WTC11 (cell line): ENCODE results near the gene TNK2. TPM values are rescaled to one million over a fixed set of nuclear protein-coding genes. Genes with fewer than 3 reads are reported as not detected.

Experiments used
- ATAC-seq: fragments of 200-7000 bp; cut with Tn5 transposase; 2 replicates; pipeline ENCODE4 v1.10.0; 2021; ENCODE audit warnings: mild to moderate bottlenecking, moderate library complexity
- CTCF ChIA-PET: fragments of 300-600 bp; sonication (Branson Sonifier 250); formaldehyde crosslinking; loops from one replicate; lab custom pipeline; 2021; ENCODE audit warnings: antibody characterized with exemption; lab: Charles Lee
- POLR2A ChIA-PET: fragments of 350-600 bp; sonication (Branson Sonifier 250); formaldehyde crosslinking; loops from one replicate; lab custom pipeline; 2021; ENCODE audit warnings: antibody characterized with exemption; lab: Charles Lee
- DNase-seq: peaks from one replicate; pipeline ENCODE4 v3.0.0; 2021; ENCODE audit warnings: low spot score
- H3K27ac Mint-ChIP-seq: 2 replicates; pipeline ENCODE4 v1.8.0; 2021; ENCODE audit warnings: mixed read lengths
- H3K27me3 Mint-ChIP-seq: 2 replicates; pipeline ENCODE4 v1.8.0; 2021; ENCODE audit warnings: low read depth, mild to moderate bottlenecking, moderate library complexity, mixed read lengths
- H3K36me3 Mint-ChIP-seq: 2 replicates; pipeline ENCODE4 v1.8.0; 2021; ENCODE audit warnings: mixed read lengths
- H3K4me1 Mint-ChIP-seq: 2 replicates; pipeline ENCODE4 v1.8.0; 2022; ENCODE audit warnings: mixed read lengths
- H3K4me3 Mint-ChIP-seq: 2 replicates; pipeline ENCODE4 v1.8.0; 2021; ENCODE audit warnings: mild to moderate bottlenecking, moderate library complexity, mixed read lengths
- H3K9me3 Mint-ChIP-seq: 2 replicates; pipeline ENCODE4 v1.8.0; 2021; ENCODE audit warnings: mixed read lengths
- CBFB ChIP-seq: sonication (generic); formaldehyde crosslinking; IDR thresholded peaks from 2 replicates; pipeline ENCODE4 v1.8.1; 2022; ENCODE audit warnings: mild to moderate bottlenecking, low read depth, missing genetic modification reagents
- CREB1 ChIP-seq: sonication (generic); formaldehyde crosslinking; IDR thresholded peaks from 2 replicates; pipeline ENCODE4 v1.8.0; 2023; ENCODE audit warnings: mild to moderate bottlenecking, missing genetic modification reagents
- EMX1 ChIP-seq: fragments of 250-450 bp; sonication (Bioruptor Pico); IDR thresholded peaks from 2 replicates; pipeline ENCODE4 v1.8.0; 2021; ENCODE audit warnings: mild to moderate bottlenecking
- FOXP1 ChIP-seq: sonication (generic); formaldehyde crosslinking; IDR thresholded peaks from 2 replicates; pipeline ENCODE4 v1.8.0; 2022; ENCODE audit warnings: missing genetic modification reagents, mild to moderate bottlenecking, moderate library complexity, borderline replicate concordance
- GRHL2 ChIP-seq: fragments of 250-450 bp; sonication (Bioruptor Pico); IDR thresholded peaks from 2 replicates; pipeline ENCODE4 v1.8.0; 2022; ENCODE audit warnings: mild to moderate bottlenecking, moderate library complexity; ENCODE audit not compliant: insufficient replicate concordance, severe bottlenecking
- HMGA2 ChIP-seq: fragments of 250-450 bp; sonication (Bioruptor Pico); IDR thresholded peaks from 2 replicates; pipeline ENCODE4 v1.4.0; 2021; ENCODE audit warnings: mild to moderate bottlenecking, moderate library complexity
- KAT7 ChIP-seq: sonication (generic); formaldehyde crosslinking; IDR thresholded peaks from 2 replicates; pipeline ENCODE4 v1.8.1; 2023; ENCODE audit warnings: missing genetic modification reagents, mild to moderate bottlenecking, borderline replicate concordance
- NFATC4 ChIP-seq: fragments of 250-450 bp; sonication (Bioruptor Pico); IDR thresholded peaks from 2 replicates; pipeline ENCODE4 v1.9.0; 2021; ENCODE audit warnings: mild to moderate bottlenecking
- SOX15 ChIP-seq: fragments of 250-450 bp; sonication (Bioruptor Pico); IDR thresholded peaks from 2 replicates; pipeline ENCODE4 v1.9.0; 2021; ENCODE audit warnings: mild to moderate bottlenecking
- SP1 ChIP-seq: sonication (generic); formaldehyde crosslinking; conservative IDR thresholded peaks from 2 replicates; pipeline ENCODE4 v1.8.1; 2022; ENCODE audit warnings: missing genetic modification reagents
- TEAD1 ChIP-seq: sonication (generic); formaldehyde crosslinking; IDR thresholded peaks from 2 replicates; pipeline ENCODE4 v1.8.0; 2022; ENCODE audit warnings: mild to moderate bottlenecking, missing genetic modification reagents
- TEAD4 ChIP-seq: sonication (generic); formaldehyde crosslinking; IDR thresholded peaks from 2 replicates; pipeline ENCODE4 v1.8.0; 2022; ENCODE audit warnings: mild to moderate bottlenecking, missing genetic modification reagents
- TP53 ChIP-seq: sonication (generic); formaldehyde crosslinking; IDR thresholded peaks from 2 replicates; pipeline ENCODE4 v1.8.1; 2023; ENCODE audit warnings: mild to moderate bottlenecking, missing genetic modification reagents
- ZBTB21 ChIP-seq: sonication (generic); formaldehyde crosslinking; IDR thresholded peaks from 2 replicates; pipeline ENCODE4 v1.8.1; 2023; ENCODE audit warnings: mild to moderate bottlenecking, missing genetic modification reagents, borderline replicate concordance
- ZNF121 ChIP-seq: sonication (generic); formaldehyde crosslinking; IDR thresholded peaks from 2 replicates; pipeline ENCODE4 v1.8.0; 2023; ENCODE audit warnings: missing genetic modification reagents
- ZNF219 ChIP-seq: sonication (generic); formaldehyde crosslinking; IDR thresholded peaks from 2 replicates; pipeline ENCODE4 v1.8.0; 2023; ENCODE audit warnings: missing genetic modification reagents, mild to moderate bottlenecking, borderline replicate concordance
- ZNF232 ChIP-seq: sonication (generic); formaldehyde crosslinking; IDR thresholded peaks from 2 replicates; pipeline ENCODE4 v1.8.0; 2022; ENCODE audit warnings: mild to moderate bottlenecking, missing genetic modification reagents
- ZNF317 ChIP-seq: sonication (generic); formaldehyde crosslinking; IDR thresholded peaks from 2 replicates; pipeline ENCODE4 v1.8.1; 2023; ENCODE audit warnings: low read depth, mild to moderate bottlenecking, moderate library complexity, missing genetic modification reagents, borderline replicate concordance
- total RNA-seq: library from RNA; stranded (reverse); gene quantifications from 3 replicates; pipeline ENCODE4 v1.2.3, GENCODE V29; 2021
- TF ChIP-seq, protein P1 (sequence below): fragments of 250-450 bp; sonication (Bioruptor Pico); IDR thresholded peaks from 2 replicates; pipeline ENCODE4 v2.1.2; 2022; ENCODE audit warnings: mild to moderate bottlenecking, moderate library complexity
- TF ChIP-seq, protein P2 (sequence below): sonication (generic); formaldehyde crosslinking; IDR thresholded peaks from 2 replicates; pipeline ENCODE4 v1.8.1; 2023; ENCODE audit warnings: mild to moderate bottlenecking, missing genetic modification reagents, moderate library complexity
- TF ChIP-seq, protein P3 (sequence below): sonication (generic); formaldehyde crosslinking; IDR thresholded peaks from 2 replicates; pipeline ENCODE4 v1.8.0; 2023; ENCODE audit warnings: missing genetic modification reagents
- TF ChIP-seq, protein P4 (sequence below): sonication (generic); formaldehyde crosslinking; IDR thresholded peaks from 2 replicates; pipeline ENCODE4 v1.8.0; 2022; ENCODE audit warnings: mild to moderate bottlenecking, missing genetic modification reagents
- TF ChIP-seq, protein P5 (sequence below): fragments of 250-450 bp; sonication (Bioruptor Pico); conservative IDR thresholded peaks from 2 replicates; pipeline ENCODE4 v1.9.0; 2021; ENCODE audit warnings: mild to moderate bottlenecking

Gene TNK2
- total RNA-seq, 1 experiment from 2014 or later: 58.4 TPM

DNA sequence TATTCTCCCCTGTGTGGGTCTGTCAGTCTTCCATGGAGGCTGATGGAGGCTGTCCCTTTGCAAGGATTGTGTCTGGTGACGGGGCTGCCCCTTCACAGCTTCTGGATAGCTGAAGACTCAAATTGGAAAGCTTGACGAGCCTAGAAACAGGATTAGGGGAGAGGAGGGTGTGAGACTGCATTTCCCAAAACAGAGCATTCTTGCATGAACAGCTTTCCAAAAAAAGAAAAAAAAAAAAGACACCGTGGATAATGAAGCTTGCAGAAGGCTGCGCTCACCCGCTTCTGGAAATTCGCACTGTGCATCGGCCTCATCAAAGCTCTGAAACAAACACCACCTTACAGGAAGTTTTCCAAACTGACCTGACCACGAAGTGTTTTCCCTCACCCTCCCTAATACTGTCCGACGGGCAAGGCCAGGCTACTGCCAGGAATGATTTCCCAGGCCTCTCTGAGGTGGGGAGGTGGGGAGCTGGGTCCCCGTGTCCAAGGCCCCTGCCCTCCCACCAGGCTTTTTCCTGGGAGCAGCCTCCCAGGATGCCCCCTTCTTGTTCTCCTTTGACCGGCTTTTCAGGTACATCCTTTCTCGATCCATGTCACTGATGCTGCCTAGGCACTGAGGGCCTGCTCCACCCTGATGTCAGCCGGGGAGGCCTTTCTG lies 71.7 kb downstream of the TNK2 start (continued):
- no peak for TF ChIP-seq GRHL2 (CRISPR knock-in tag)
- TF ChIP-seq SP1: no peak
- TF ChIP-seq TP53: no peak
- TF ChIP-seq CBFB (CRISPR knock-in tag): no peak
- TF ChIP-seq ZNF317 (CRISPR knock-in tag): no peak
- TF ChIP-seq FOXP1: no peak
- no peak for TF ChIP-seq SOX15 (CRISPR knock-in tag)
- TF ChIP-seq KAT7 (CRISPR knock-in tag): no peak

DNA sequence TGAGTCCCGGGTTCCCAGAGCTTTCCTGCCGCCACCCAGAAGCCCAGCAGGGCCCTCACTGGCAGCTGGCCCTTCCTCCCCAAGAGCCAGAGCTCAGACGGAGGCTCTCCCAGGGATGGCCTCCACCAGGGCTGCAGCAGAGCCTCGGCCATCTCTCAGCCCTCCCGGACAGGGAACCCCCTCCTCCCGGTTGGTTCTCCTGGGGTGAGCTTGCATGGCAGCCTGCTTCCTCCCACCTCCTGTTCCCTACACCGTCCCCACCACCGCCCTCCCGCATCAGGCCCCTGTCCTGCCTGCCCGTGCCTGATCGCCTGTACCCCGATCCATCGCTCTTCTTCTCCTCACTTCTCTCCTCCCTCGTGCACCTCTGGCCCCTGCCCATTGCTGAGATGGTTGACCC lies 72.6 kb downstream of the TNK2 start:
- DNase-seq: no peak

DNA sequence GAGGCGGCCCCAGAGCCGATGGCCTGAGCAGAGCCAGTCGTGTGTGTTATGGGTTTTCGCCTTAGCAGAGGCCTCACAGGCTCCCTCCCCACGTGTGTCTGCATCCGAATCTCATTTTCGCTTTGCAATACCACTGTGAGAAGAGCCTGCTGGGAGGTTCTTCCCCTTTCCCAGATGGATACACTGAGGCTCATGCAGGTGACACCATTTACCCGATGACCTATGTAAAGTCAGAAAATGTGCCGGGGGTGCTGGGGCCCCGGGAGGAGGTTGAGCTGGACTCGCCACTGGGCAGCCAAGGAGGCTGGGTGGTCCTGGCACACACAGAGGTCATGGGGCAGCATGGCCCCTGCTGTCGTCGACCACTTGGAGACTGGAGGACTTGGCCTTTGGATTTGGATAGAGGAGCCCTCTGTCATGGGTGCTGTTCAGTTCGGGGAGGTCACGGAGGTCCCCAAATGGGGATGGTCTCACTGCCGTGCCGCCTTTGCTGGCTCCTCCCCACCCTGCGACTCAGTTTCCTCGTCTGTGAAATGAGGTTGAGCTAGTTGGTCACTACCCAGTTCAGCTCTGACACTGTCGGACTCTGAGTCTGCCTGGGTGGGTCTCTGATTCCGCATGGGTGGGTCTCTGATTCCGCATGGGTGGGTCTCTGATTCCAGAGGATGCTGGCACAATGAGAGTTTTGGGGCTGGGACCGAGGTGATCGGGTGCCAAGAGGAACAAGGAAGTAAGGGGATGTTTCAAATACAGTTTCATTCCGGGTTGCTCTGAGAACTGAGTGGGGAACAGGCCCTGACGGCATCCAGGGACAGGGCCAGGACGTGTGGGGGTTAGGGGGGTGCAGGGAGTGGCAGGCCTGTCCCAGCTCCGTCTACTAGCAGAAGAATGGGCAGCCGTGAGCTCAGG lies 73.4 kb downstream of the TNK2 start:
- TF ChIP-seq, protein P1, sequence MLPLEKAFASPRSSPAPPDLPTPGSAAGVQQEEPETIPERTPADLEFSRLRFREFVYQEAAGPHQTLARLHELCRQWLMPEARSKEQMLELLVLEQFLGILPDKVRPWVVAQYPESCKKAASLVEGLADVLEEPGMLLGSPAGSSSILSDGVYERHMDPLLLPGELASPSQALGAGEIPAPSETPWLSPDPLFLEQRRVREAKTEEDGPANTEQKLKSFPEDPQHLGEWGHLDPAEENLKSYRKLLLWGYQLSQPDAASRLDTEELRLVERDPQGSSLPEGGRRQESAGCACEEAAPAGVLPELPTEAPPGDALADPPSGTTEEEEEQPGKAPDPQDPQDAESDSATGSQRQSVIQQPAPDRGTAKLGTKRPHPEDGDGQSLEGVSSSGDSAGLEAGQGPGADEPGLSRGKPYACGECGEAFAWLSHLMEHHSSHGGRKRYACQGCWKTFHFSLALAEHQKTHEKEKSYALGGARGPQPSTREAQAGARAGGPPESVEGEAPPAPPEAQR (CRISPR knock-in tag): no peak
- TF ChIP-seq ZBTB21 (CRISPR knock-in tag) (no peak), HMGA2 (CRISPR knock-in tag) (no peak), TEAD4 (CRISPR knock-in tag) (no peak), ZNF219 (CRISPR knock-in tag) (no peak)
- TF ChIP-seq, protein P2, sequence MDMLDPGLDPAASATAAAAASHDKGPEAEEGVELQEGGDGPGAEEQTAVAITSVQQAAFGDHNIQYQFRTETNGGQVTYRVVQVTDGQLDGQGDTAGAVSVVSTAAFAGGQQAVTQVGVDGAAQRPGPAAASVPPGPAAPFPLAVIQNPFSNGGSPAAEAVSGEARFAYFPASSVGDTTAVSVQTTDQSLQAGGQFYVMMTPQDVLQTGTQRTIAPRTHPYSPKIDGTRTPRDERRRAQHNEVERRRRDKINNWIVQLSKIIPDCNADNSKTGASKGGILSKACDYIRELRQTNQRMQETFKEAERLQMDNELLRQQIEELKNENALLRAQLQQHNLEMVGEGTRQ: no peak
- TF ChIP-seq, protein P3, sequence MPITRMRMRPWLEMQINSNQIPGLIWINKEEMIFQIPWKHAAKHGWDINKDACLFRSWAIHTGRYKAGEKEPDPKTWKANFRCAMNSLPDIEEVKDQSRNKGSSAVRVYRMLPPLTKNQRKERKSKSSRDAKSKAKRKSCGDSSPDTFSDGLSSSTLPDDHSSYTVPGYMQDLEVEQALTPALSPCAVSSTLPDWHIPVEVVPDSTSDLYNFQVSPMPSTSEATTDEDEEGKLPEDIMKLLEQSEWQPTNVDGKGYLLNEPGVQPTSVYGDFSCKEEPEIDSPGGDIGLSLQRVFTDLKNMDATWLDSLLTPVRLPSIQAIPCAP (CRISPR knock-in tag): no peak
- TF ChIP-seq, protein P4, sequence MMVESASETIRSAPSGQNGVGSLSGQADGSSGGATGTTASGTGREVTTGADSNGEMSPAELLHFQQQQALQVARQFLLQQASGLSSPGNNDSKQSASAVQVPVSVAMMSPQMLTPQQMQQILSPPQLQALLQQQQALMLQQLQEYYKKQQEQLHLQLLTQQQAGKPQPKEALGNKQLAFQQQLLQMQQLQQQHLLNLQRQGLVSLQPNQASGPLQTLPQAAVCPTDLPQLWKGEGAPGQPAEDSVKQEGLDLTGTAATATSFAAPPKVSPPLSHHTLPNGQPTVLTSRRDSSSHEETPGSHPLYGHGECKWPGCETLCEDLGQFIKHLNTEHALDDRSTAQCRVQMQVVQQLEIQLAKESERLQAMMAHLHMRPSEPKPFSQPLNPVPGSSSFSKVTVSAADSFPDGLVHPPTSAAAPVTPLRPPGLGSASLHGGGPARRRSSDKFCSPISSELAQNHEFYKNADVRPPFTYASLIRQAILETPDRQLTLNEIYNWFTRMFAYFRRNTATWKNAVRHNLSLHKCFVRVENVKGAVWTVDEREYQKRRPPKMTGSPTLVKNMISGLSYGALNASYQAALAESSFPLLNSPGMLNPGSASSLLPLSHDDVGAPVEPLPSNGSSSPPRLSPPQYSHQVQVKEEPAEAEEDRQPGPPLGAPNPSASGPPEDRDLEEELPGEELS (CRISPR knock-in tag): no peak
- POLR2A ChIA-PET: no interaction called here
- ATAC-seq (no peak), DNase-seq (no peak)
- CTCF ChIA-PET: interaction anchor here (0.9 to 1.4 kb wide), 2 partner anchors 16 to 131 kb away, joined by 3 to 4 read pairs; no protein-coding TSS in a partner anchor
- Mint-ChIP-seq H3K27me3 (no peaks in the 10 kb centered on the region), H3K4me1 (peaks cover 10% of the 10 kb centered on the region), H3K9me3 (peaks cover 6% of the 10 kb centered on the region; the same call in 1 of the 2 replicates), H3K4me3 (no peak overlapping the region), H3K27ac (no peak overlapping the region), H3K36me3 (no peaks in the 10 kb centered on the region; the same call in none of the 2 replicates)

More for the DNA sequence above, 72.6 kb downstream of the TNK2 start:
- POLR2A ChIA-PET: interaction anchor here (0.7 kb wide), 1 partner anchor 13 kb away, joined by 3 read pairs; no protein-coding TSS in a partner anchor
- Mint-ChIP-seq H3K9me3 (peaks cover 6% of the 10 kb centered on the region; the same call in 1 of the 2 replicates), H3K27ac (no peak overlapping the region), H3K4me3 (no peak overlapping the region), H3K27me3 (no peaks in the 10 kb centered on the region), H3K4me1 (peaks cover 10% of the 10 kb centered on the region), H3K36me3 (no peaks in the 10 kb centered on the region; the same call in 1 of the 2 replicates)
- no peak for ATAC-seq
- TF ChIP-seq, protein P4 (CRISPR knock-in tag): no peak
- TF ChIP-seq CREB1 (CRISPR knock-in tag) (no peak), ZNF232 (no peak), ZNF121 (CRISPR knock-in tag) (no peak), GRHL2 (CRISPR knock-in tag) (no peak), NFATC4 (CRISPR knock-in tag) (no peak), TEAD1 (CRISPR knock-in tag) (no peak), EMX1 (CRISPR knock-in tag) (no peak)
- TF ChIP-seq, protein P5, sequence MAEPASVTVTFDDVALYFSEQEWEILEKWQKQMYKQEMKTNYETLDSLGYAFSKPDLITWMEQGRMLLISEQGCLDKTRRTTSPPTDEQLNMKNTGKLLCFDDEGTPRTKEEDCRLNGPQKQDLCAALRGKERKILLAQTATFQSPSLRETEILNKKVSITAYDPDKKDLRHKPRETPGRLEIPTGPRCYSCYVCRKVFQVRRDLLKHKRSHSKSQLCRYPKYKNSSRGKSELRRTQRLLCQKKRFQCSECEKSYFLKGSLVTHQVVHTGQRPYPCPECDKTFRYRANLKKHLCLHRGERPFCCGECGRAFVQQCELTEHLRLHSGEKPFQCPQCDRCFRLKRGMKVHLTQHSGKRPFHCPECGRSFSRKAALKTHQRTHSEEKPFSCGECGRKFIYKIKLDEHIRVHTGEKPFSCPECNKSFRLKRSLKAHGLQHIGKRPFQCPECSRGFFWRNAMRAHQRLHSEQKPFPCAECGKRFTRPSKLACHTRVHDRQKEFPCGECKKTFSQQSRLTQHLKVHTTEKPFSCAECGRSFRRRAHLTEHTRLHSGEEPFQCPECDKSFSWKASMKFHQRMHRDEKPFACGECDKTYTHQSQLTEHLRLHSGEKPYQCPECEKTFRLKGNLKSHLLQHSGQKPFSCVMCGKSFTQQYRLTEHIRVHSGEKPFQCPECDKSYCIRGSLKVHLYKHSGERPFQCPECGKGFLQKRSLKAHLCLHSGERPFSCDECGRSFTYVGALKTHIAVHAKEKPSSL (CRISPR knock-in tag): no peak
- CTCF ChIA-PET: interaction anchor here (0.9 kb wide), 1 partner anchor 15 kb away, joined by 3 read pairs; no protein-coding TSS in a partner anchor
